ENCODE results near the gene ANKH. TPM values are rescaled to one million over a fixed set of nuclear protein-coding genes. Genes with fewer than 3 reads are reported as not detected.

The ANKH gene
- total RNA-seq, 1 experiment from 2014 or later, result 16.9 TPM

DNA sequence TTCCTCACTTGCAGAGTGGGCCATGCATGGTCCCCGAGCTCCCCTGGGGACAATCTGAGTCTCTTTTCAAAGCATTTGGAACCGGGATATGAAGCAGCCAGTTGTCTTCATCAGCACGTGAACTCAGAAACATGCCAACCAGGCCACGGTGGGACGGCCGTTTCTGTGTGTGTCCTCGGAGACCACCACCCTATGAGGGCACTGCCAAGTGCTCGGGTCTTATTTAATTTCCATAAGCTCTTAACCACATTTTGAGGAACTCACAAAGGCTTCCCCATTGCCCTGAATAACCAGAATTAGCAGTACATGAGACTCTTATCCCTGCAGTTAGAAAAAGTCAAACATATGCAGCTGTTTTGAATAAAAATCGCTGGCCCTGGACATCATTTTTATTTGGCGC is 146.9 kb downstream of the ANKH start:
- Mint-ChIP-seq H3K4me3 (no peak overlapping the region), H3K4me1 (peaks cover 32% of the 10 kb centered on the region), H3K36me3 (no peaks in the 10 kb centered on the region), H3K9me3 (peaks cover 4% of the 10 kb centered on the region; the same call in 1 of the 2 replicates), H3K27ac (no peak overlapping the region), H3K27me3 (ENCODE audit: low read depth) (no peaks in the 10 kb centered on the region)
- CTCF ChIA-PET, result interaction anchor here (0.5 to 5.6 kb wide), 3 partner anchors 38 to 278 kb away, joined by 5 to 52 read pairs (median 26); no protein-coding TSS in a partner anchor
- no peak for TF ChIP-seq ZNF532 (CRISPR knock-in tag; IDR thresholded peaks at IDR 0.05; ENCODE audit: borderline replicate concordance)
- no peak for TF ChIP-seq IRF2 (CRISPR knock-in tag; IDR thresholded peaks at IDR 0.05; ENCODE audit: borderline replicate concordance, low read depth)
- no peak for TF ChIP-seq PRRX2 (CRISPR knock-in tag; IDR thresholded peaks at IDR 0.05)
- no peak for TF ChIP-seq ATF2 (CRISPR knock-in tag; IDR thresholded peaks at IDR 0.05; ENCODE audit: borderline replicate concordance, low read depth)
- no peak for TF ChIP-seq TCF7 (CRISPR knock-in tag; IDR thresholded peaks at IDR 0.05; ENCODE audit: low read depth)
- TF ChIP-seq FOXK1 (CRISPR knock-in tag; IDR thresholded peaks at IDR 0.05), result no peak
- TF ChIP-seq USF2 (CRISPR knock-in tag; IDR thresholded peaks at IDR 0.05), result no peak
- no peak for TF ChIP-seq ETV6 (CRISPR knock-in tag; IDR thresholded peaks at IDR 0.05)
- DNase-seq (ENCODE audit: low spot score), result no peak
- no peak for ATAC-seq
- POLR2A ChIA-PET, result no interaction called here

- ATAC-seq (no peak), DNase-seq (ENCODE audit: low spot score) (no peak)
- ChIA-PET POLR2A (no interaction called here), CTCF (interaction anchor here (5.4 to 5.6 kb wide), 2 partner anchors 37 to 279 kb away, joined by 26 to 52 read pairs; no protein-coding TSS in a partner anchor)
- Mint-ChIP-seq H3K27me3 (ENCODE audit: low read depth) (no peaks in the 10 kb centered on the region), H3K36me3 (no peaks in the 10 kb centered on the region), H3K9me3 (peaks cover 8% of the 10 kb centered on the region; the same call in 1 of the 2 replicates), H3K4me3 (no peak overlapping the region), H3K4me1 (peaks cover 25% of the 10 kb centered on the region), H3K27ac (no peak overlapping the region)
- TF ChIP-seq E2F1 (CRISPR knock-in tag; IDR thresholded peaks at IDR 0.05), result no peak
- TF ChIP-seq FOXK1 (CRISPR knock-in tag; IDR thresholded peaks at IDR 0.05), result no peak
- TF ChIP-seq IRF2 (CRISPR knock-in tag; IDR thresholded peaks at IDR 0.05; ENCODE audit: borderline replicate concordance, low read depth), result no peak
- no peak for TF ChIP-seq ZNF138 (CRISPR knock-in tag; conservative IDR thresholded peaks at IDR 0.05)
- no peak for TF ChIP-seq EMX1 (CRISPR knock-in tag; IDR thresholded peaks at IDR 0.05)
- TF ChIP-seq STAT6 (CRISPR knock-in tag; conservative IDR thresholded peaks at IDR 0.05; ENCODE audit: low read depth), result no peak
Measured at GRCh38 chr5:14723701-14724132, 147.9 kb downstream of the ANKH start.
